SK-N-SH treated with all-trans-retinoic acid at 6 μM for 48 hours (cell line): ENCODE measurements around the gene GNPTG.

Experiments used
- ATAC-seq: fragments of 200-7000 bp; cut with Tn5 transposase; 3 replicates; pipeline ENCODE4 v1.9.1; 2020; ENCODE audit warnings: mild to moderate bottlenecking, moderate library complexity
- ARNTL ChIP-seq: fragments of 450-650 bp; formaldehyde crosslinking; IDR thresholded peaks from 2 replicates; pipeline ENCODE4 v1.5.0; 2020; ENCODE audit warnings: low read depth, mild to moderate bottlenecking, moderate library complexity, borderline replicate concordance
- BACH2 ChIP-seq: fragments of 250-450 bp; sonication (Bioruptor Pico); IDR thresholded peaks from 2 replicates; pipeline ENCODE4 v1.9.0; 2021; ENCODE audit warnings: mild to moderate bottlenecking, borderline replicate concordance
- CREB5 ChIP-seq: fragments of 250-450 bp; sonication (Bioruptor Pico); IDR thresholded peaks from 2 replicates; pipeline ENCODE4 v1.5.1; 2020; ENCODE audit warnings: low read depth, mild to moderate bottlenecking, moderate library complexity
- CSDC2 ChIP-seq: fragments of 250-450 bp; sonication (Bioruptor Pico); IDR thresholded peaks from 2 replicates; pipeline ENCODE4 v1.5.0; 2020; ENCODE audit warnings: mild to moderate bottlenecking, moderate library complexity
- CSRNP3 ChIP-seq: fragments of 250-450 bp; sonication (Bioruptor Pico); IDR thresholded peaks from 2 replicates; pipeline ENCODE4 v1.5.1; 2021; ENCODE audit warnings: mild to moderate bottlenecking, moderate library complexity
- ESRRG ChIP-seq: fragments of 250-450 bp; sonication (Bioruptor Pico); IDR thresholded peaks from 2 replicates; pipeline ENCODE4 v1.6.1; 2021; ENCODE audit warnings: mild to moderate bottlenecking
- GLIS3 ChIP-seq: fragments of 250-450 bp; sonication (Bioruptor Pico); IDR thresholded peaks from 2 replicates; pipeline ENCODE4 v1.5.0; 2020; ENCODE audit warnings: mild to moderate bottlenecking, moderate library complexity
- ISL1 ChIP-seq: fragments of 250-450 bp; sonication (Bioruptor Pico); IDR thresholded peaks from 2 replicates; pipeline ENCODE4 v2.1.2; 2022; ENCODE audit warnings: mild to moderate bottlenecking, moderate library complexity
- OSR1 ChIP-seq: fragments of 250-450 bp; sonication (Bioruptor Pico); IDR thresholded peaks from 2 replicates; pipeline ENCODE4 v1.8.0; 2022; ENCODE audit warnings: moderate library complexity, mild to moderate bottlenecking, inconsistent platforms
- PATZ1 ChIP-seq: fragments of 250-450 bp; sonication (Bioruptor Pico); IDR thresholded peaks from 2 replicates; pipeline ENCODE4 v1.8.0; 2020; ENCODE audit warnings: mild to moderate bottlenecking, moderate library complexity, borderline replicate concordance
- POU6F1 ChIP-seq: fragments of 250-450 bp; sonication (Bioruptor Pico); IDR thresholded peaks from 2 replicates; pipeline ENCODE4 v1.8.0; 2021; ENCODE audit warnings: low read depth, mild to moderate bottlenecking, moderate library complexity, borderline replicate concordance
- PPARA ChIP-seq: fragments of 250-450 bp; sonication (Bioruptor Pico); IDR thresholded peaks from 2 replicates; pipeline ENCODE4 v1.5.0; 2020; ENCODE audit warnings: mild to moderate bottlenecking, borderline replicate concordance
- RARB ChIP-seq: fragments of 250-450 bp; sonication (Bioruptor Pico); IDR thresholded peaks from 2 replicates; pipeline ENCODE4 v1.8.0; 2021; ENCODE audit warnings: mild to moderate bottlenecking, moderate library complexity
- TCF4 ChIP-seq: fragments of 250-450 bp; sonication (Bioruptor Pico); IDR thresholded peaks from 2 replicates; pipeline ENCODE4 v1.8.0; 2021; ENCODE audit warnings: mild to moderate bottlenecking, moderate library complexity, borderline replicate concordance
- TOX ChIP-seq: fragments of 250-450 bp; sonication (Bioruptor Pico); IDR thresholded peaks from 2 replicates; pipeline ENCODE4 v1.8.0; 2021; ENCODE audit warnings: mild to moderate bottlenecking, moderate library complexity, borderline replicate concordance
- ZC3H10 ChIP-seq: fragments of 250-450 bp; sonication (Bioruptor Pico); IDR thresholded peaks from 2 replicates; pipeline ENCODE4 v1.5.1; 2021; ENCODE audit warnings: mild to moderate bottlenecking, moderate library complexity
- ZFP3 ChIP-seq: fragments of 250-450 bp; sonication (Bioruptor Pico); IDR thresholded peaks from 2 replicates; pipeline ENCODE4 v1.5.0; 2020; ENCODE audit warnings: mild to moderate bottlenecking, moderate library complexity
- ZNF565 ChIP-seq: fragments of 450-650 bp; formaldehyde crosslinking; conservative IDR thresholded peaks from 2 replicates; pipeline ENCODE4 v1.5.0; 2020; ENCODE audit warnings: low read depth, mild to moderate bottlenecking, moderate library complexity
- ZNF8 ChIP-seq: fragments of 450-650 bp; formaldehyde crosslinking; IDR thresholded peaks from 2 replicates; pipeline ENCODE4 v1.5.0; 2020; ENCODE audit warnings: mild to moderate bottlenecking, moderate library complexity

The GNPTG gene

GRCh38 chr16:1348926-1349325 is 2.8 kb upstream of the GNPTG start:
- TF ChIP-seq GLIS3 (CRISPR knock-in tag) (no peak), PPARA (no peak), ZNF565 (CRISPR knock-in tag) (no peak), PATZ1 (CRISPR knock-in tag) (no peak)
- ATAC-seq, result no peak

- ATAC-seq, result no peak
- TF ChIP-seq ZNF8 (no peak), PATZ1 (CRISPR knock-in tag) (no peak), POU6F1 (CRISPR knock-in tag) (no peak), ZNF565 (CRISPR knock-in tag) (no peak), CSDC2 (no peak), ZFP3 (no peak), BACH2 (CRISPR knock-in tag) (no peak), ESRRG (CRISPR knock-in tag) (no peak)
- TF ChIP-seq, all 23 proteins: peak for 0
These were observed 2.4 kb upstream of the GNPTG start for GRCh38 chr16:1349351-1349750.

GRCh38 chr16:1349951-1350350 is 1.8 kb upstream of the GNPTG start:
- no peak for ATAC-seq

GRCh38 chr16:1350691-1351090 is 1.0 kb upstream of the GNPTG start:
- TF ChIP-seq CSRNP3 (CRISPR knock-in tag) (no peak), ZNF565 (CRISPR knock-in tag) (no peak), BACH2 (CRISPR knock-in tag) (no peak), ZC3H10 (CRISPR knock-in tag) (no peak), TCF4 (no peak), ZNF8 (no peak), ARNTL (CRISPR knock-in tag) (no peak), POU6F1 (CRISPR knock-in tag) (no peak), PATZ1 (CRISPR knock-in tag) (no peak), TOX (CRISPR knock-in tag) (no peak), ISL1 (CRISPR knock-in tag) (no peak), RARB (CRISPR knock-in tag) (no peak), OSR1 (CRISPR knock-in tag) (no peak), GLIS3 (CRISPR knock-in tag) (no peak), CREB5 (CRISPR knock-in tag) (no peak), CSDC2 (no peak)
- no peak for ATAC-seq

More at GRCh38 chr16:1349951-1350350, 1.8 kb upstream of the GNPTG start:
- TF ChIP-seq PPARA (no peak), CSDC2 (no peak), ISL1 (CRISPR knock-in tag) (no peak), ZNF8 (no peak), ZNF565 (CRISPR knock-in tag) (no peak)
